ENCODE data around the gene CX3CR1.

GRCh38 chr3:39234651-39235050 is 45.2 kb downstream of the CX3CR1 start:
- TF ChIP-seq POLR2AphosphoS5 (IDR thresholded peaks at IDR 0.05) (no peak), CTCF (IDR thresholded peaks at IDR 0.05) (no peak), POLR2A (IDR thresholded peaks at IDR 0.05) (no peak)

Data from prostate gland (tissue), 2 donors.